Erythroblast (primary cell): ENCODE measurements around the gene POU6F2.

ENCODE experiments used
- GATA1 ChIP-seq: IDR thresholded peaks from 2 replicates; pipeline ENCODE4 v1.6.1; 2011; ENCODE audit warnings: low read depth, mild to moderate bottlenecking, control low read depth, low read length, moderate library complexity
- POLR2A ChIP-seq: IDR thresholded peaks from 2 replicates; pipeline ENCODE4 v1.6.1; 2011; ENCODE audit warnings: mild to moderate bottlenecking, low read length

GRCh38 chr7:39432807-39433416 lies 455.2 kb downstream of the POU6F2 start:
- TF ChIP-seq POLR2A, result no peak
- TF ChIP-seq GATA1, result no peak
